Measurements from ENCODE around the gene CAMSAP1. TPM values are rescaled to one million over a fixed set of nuclear protein-coding genes. Genes with fewer than 3 reads are reported as not detected.

Gene CAMSAP1
- total RNA-seq, 2 experiments from 2014 or later, result 30.4 to 33.0 TPM

DNA sequence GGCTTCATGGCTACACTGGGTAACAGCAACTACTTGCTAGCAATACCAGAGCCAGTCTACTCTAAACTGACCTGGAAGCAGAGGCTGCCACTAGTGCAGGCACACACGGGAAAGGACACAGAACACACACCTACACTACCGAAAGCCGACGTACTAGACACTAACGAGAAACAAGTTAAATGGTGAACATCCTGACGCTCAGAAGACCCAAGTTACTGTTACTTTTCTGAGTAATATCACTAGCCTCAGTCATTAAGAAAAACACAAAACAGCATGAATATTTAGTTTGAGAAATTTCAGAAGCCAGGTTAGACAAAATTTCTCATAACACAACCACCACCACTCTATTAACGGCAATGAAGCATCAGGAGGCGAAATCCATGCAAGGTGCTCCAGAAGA is 44.5 kb downstream of the CAMSAP1 start:
- H2AFZ ChIP-seq (ENCODE audit: low read length), result no peak overlapping the region
- no peak overlapping the region for H3K4me3 ChIP-seq (ENCODE audit: low read depth, low read length, poor library complexity, severe bottlenecking)
- DNase-seq (ENCODE audit: low spot score), result no peak
- H3K4me1 ChIP-seq (ENCODE audit: insufficient read depth, low read length, poor library complexity, severe bottlenecking), result peaks cover 3% of the 10 kb centered on the region
- H3K36me3 ChIP-seq (ENCODE audit: insufficient read depth, low read length), result peaks cover 18% of the 10 kb centered on the region
- H3K9me2 ChIP-seq (ENCODE audit: insufficient read depth, low read length), result no peaks in the 10 kb centered on the region
- BruUV-seq (replicated peaks), result no TSS peak
- TF ChIP-seq EZH2phosphoT487 (IDR thresholded peaks at IDR 0.05; ENCODE audit: borderline replicate concordance, low read depth, low read length) (no peak), CTCF (conservative IDR thresholded peaks at IDR 0.05; ENCODE audit: low read length) (no peak)
- H3K9me3 ChIP-seq (ENCODE audit: low read length), result no peaks in the 10 kb centered on the region
- no peak overlapping the region for H3K4me2 ChIP-seq (ENCODE audit: low read length)
- H4K20me1 ChIP-seq (ENCODE audit: insufficient read depth, low read length), result 0 out of 2 replicates have a peak, but pooled peaks cover 3% of the 10 kb centered on the region
- no peak overlapping the region for H3K27ac ChIP-seq (ENCODE audit: low read depth, low read length, poor library complexity, severe bottlenecking)
- peaks cover 10% of the 10 kb centered on the region for H3K79me2 ChIP-seq (ENCODE audit: insufficient read depth, low read depth, low read length)
- CTCF ChIA-PET (ENCODE audit: unreplicated experiment), result no interaction called here
- intact Hi-C loops (cut with micrococcal nuclease; ENCODE audit: unreplicated experiment), result loop anchor here (5.0 to 10.0 kb wide), 3 partner anchors 44 to 259 kb away; partner anchors contain the start of genes CAMSAP1 and UBAC1
- POLR2A ChIA-PET, result no interaction called here

- POLR2A ChIA-PET, result no interaction called here
- no peak overlapping the region for H3K4me2 ChIP-seq (ENCODE audit: low read length)
- 0 out of 2 replicates have a peak, but pooled peaks cover 3% of the 10 kb centered on the region for H4K20me1 ChIP-seq (ENCODE audit: insufficient read depth, low read length)
- H3K4me3 ChIP-seq (ENCODE audit: low read depth, low read length, poor library complexity, severe bottlenecking), result no peak overlapping the region
- no peaks in the 10 kb centered on the region for H3K9me3 ChIP-seq (ENCODE audit: low read length)
- no peaks in the 10 kb centered on the region for H3K9me2 ChIP-seq (ENCODE audit: insufficient read depth, low read length)
- H3K27ac ChIP-seq (ENCODE audit: low read depth, low read length, poor library complexity, severe bottlenecking), result no peak overlapping the region
- DNase-seq (ENCODE audit: low spot score), result no peak
- BruUV-seq (replicated peaks), result no TSS peak
- CTCF ChIA-PET (ENCODE audit: unreplicated experiment), result no interaction called here
- TF ChIP-seq EZH2phosphoT487 (IDR thresholded peaks at IDR 0.05; ENCODE audit: borderline replicate concordance, low read depth, low read length) (no peak), CTCF (conservative IDR thresholded peaks at IDR 0.05; ENCODE audit: low read length) (no peak)
- peaks cover 33% of the 10 kb centered on the region for H3K36me3 ChIP-seq (ENCODE audit: insufficient read depth, low read length)
- no peaks in the 10 kb centered on the region for H3K79me2 ChIP-seq (ENCODE audit: insufficient read depth, low read depth, low read length)
- H2AFZ ChIP-seq (ENCODE audit: low read length), result no peak overlapping the region
- no peaks in the 10 kb centered on the region for H3K4me1 ChIP-seq (ENCODE audit: insufficient read depth, low read length, poor library complexity, severe bottlenecking)
- intact Hi-C loops (cut with micrococcal nuclease; ENCODE audit: unreplicated experiment), result no loop called here
These were observed 48.7 kb downstream of the CAMSAP1 start for GRCh38 chr9:135858491-135859185.

DNA sequence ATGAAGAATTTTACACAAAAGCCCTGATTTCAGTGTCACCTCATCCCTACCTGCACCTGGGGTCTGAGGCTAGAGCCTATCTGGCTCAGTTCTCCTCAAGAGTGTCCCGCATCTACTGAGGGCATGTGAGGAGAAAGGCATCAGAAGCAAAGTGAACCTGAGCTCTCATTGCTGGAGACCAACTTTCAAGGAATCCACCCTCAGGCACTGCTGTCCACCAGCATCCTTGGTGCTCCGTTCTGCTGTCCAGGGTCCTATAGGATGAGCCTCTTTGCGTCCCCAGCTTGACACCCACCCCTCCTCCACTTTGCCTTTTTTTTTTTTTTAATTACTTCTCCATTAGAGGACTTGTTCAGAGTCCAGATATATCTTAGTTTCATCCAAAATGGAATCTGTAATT is 49.5 kb downstream of the CAMSAP1 start:
- intact Hi-C loops (cut with micrococcal nuclease; ENCODE audit: unreplicated experiment), result no loop called here
- peaks cover 33% of the 10 kb centered on the region for H3K36me3 ChIP-seq (ENCODE audit: insufficient read depth, low read length)
- H3K4me2 ChIP-seq (ENCODE audit: low read length), result no peak overlapping the region
- TF ChIP-seq EZH2phosphoT487 (IDR thresholded peaks at IDR 0.05; ENCODE audit: borderline replicate concordance, low read depth, low read length), result no peak
- no peak for TF ChIP-seq CTCF (conservative IDR thresholded peaks at IDR 0.05; ENCODE audit: low read length)
- ChIA-PET POLR2A (no interaction called here), CTCF (ENCODE audit: unreplicated experiment) (no interaction called here)
- 0 out of 2 replicates have a peak, but pooled peaks cover 1% of the 10 kb centered on the region for H4K20me1 ChIP-seq (ENCODE audit: insufficient read depth, low read length)
- H3K79me2 ChIP-seq (ENCODE audit: insufficient read depth, low read depth, low read length), result no peaks in the 10 kb centered on the region
- H3K9me2 ChIP-seq (ENCODE audit: insufficient read depth, low read length), result no peaks in the 10 kb centered on the region
- no peak overlapping the region for H2AFZ ChIP-seq (ENCODE audit: low read length)
- H3K4me1 ChIP-seq (ENCODE audit: insufficient read depth, low read length, poor library complexity, severe bottlenecking), result no peaks in the 10 kb centered on the region
- no peak overlapping the region for H3K27ac ChIP-seq (ENCODE audit: low read depth, low read length, poor library complexity, severe bottlenecking)
- H3K4me3 ChIP-seq (ENCODE audit: low read depth, low read length, poor library complexity, severe bottlenecking), result no peak overlapping the region
- no TSS peak for BruUV-seq (replicated peaks)
- H3K9me3 ChIP-seq (ENCODE audit: low read length), result no peaks in the 10 kb centered on the region
- DNase-seq (ENCODE audit: low spot score), result no peak

All from OCI-LY7 (cell line).